AG04450 (cell line): Measurements from ENCODE around the gene ATP4A. TPM values are rescaled to one million over a fixed set of nuclear protein-coding genes. Genes with fewer than 3 reads are reported as not detected.

Experiments
- CTCF ChIA-PET: fragments of 300-600, 350-600 bp; formaldehyde crosslinking; extraction: SDS; loops from one replicate; lab custom pipeline; 2022; ENCODE audit warnings: antibody characterized with exemption, inconsistent platforms; lab: Charles Lee
- POLR2A ChIA-PET: fragments of 350-600 bp; formaldehyde crosslinking; extraction: SDS; loops from one replicate; lab custom pipeline; 2021; ENCODE audit warnings: antibody characterized with exemption, inconsistent platforms; lab: Yijun Ruan, JAX
- DNase-seq: peaks from one replicate; pipeline ENCODE4 v3.0.0-alpha.2; 2011; ENCODE audit warnings: low read depth, low spot score
- H3K27ac ChIP-seq: one replicate; pipeline ENCODE4 v1.5.1; 2012; ENCODE audit warnings: low read depth, low read length, control low read depth
- H3K27me3 ChIP-seq: one replicate; pipeline ENCODE4 v1.6.0; 2012; ENCODE audit warnings: low read length; ENCODE audit not compliant: control insufficient read depth, insufficient read depth
- H3K4me3 ChIP-seq: 2 replicates; pipeline ENCODE4 v1.5.1; 2011; ENCODE audit warnings: mild to moderate bottlenecking, low read depth, low read length, control low read depth
- H3K9me3 ChIP-seq: 2 replicates; pipeline ENCODE4 v1.5.1; 2012; ENCODE audit warnings: low read length; ENCODE audit not compliant: control insufficient read depth, insufficient read depth
- CTCF ChIP-seq: IDR thresholded peaks from 2 replicates; pipeline ENCODE4 v1.5.1; 2011; ENCODE audit warnings: low read depth, low read length, control low read depth, inconsistent platforms
- polyA plus RNA-seq: library from polyadenylated mRNA; depleted of rRNA; stranded (reverse); fragments of >200 nt; gene quantifications from 2 replicates; pipeline ENCODE4 v1.2.3, GENCODE V29; 2011; rRNA removed

Gene ATP4A
- polyA plus RNA-seq, 1 experiment = not detected

- Histone ChIP-seq H3K9me3 (peaks cover 3% of the 10 kb centered on the region; the same call in 1 of the 2 replicates), H3K4me3 (no peak overlapping the region), H3K27ac (no peak overlapping the region), H3K27me3 (peaks cover 51% of the 10 kb centered on the region)
- DNase-seq = no peak
- ChIA-PET CTCF (interaction anchor here (2.6 kb wide), 1 partner anchor 12 kb away, joined by 15 read pairs; no protein-coding TSS in a partner anchor), POLR2A (no interaction called here)
- TF ChIP-seq CTCF = no peak
Observed at GRCh38 chr19:35507561-35507960, 55.9 kb downstream of the ATP4A start.

- no peak for DNase-seq
- TF ChIP-seq CTCF = no peak
- POLR2A ChIA-PET = no interaction called here
- H3K27me3 ChIP-seq = peaks cover 51% of the 10 kb centered on the region
- CTCF ChIA-PET = interaction anchor here (1.4 kb wide), 1 partner anchor 11 kb away, joined by 4 read pairs; no protein-coding TSS in a partner anchor
- no peak overlapping the region for H3K27ac ChIP-seq
- H3K4me3 ChIP-seq = no peak overlapping the region
- 0 out of 2 replicates have a peak, but pooled peaks cover 3% of the 10 kb centered on the region for H3K9me3 ChIP-seq
Observed at GRCh38 chr19:35506011-35506410, 57.4 kb downstream of the ATP4A start.

GRCh38 chr19:35502751-35503150 lies 60.7 kb downstream of the ATP4A start:
- CTCF ChIA-PET = no interaction called here
- no peak for TF ChIP-seq CTCF
- Histone ChIP-seq H3K4me3 (no peak overlapping the region), H3K9me3 (no peaks in the 10 kb centered on the region), H3K27me3 (peaks cover 26% of the 10 kb centered on the region), H3K27ac (no peak overlapping the region)
- DNase-seq = no peak
- POLR2A ChIA-PET = no interaction called here

DNA sequence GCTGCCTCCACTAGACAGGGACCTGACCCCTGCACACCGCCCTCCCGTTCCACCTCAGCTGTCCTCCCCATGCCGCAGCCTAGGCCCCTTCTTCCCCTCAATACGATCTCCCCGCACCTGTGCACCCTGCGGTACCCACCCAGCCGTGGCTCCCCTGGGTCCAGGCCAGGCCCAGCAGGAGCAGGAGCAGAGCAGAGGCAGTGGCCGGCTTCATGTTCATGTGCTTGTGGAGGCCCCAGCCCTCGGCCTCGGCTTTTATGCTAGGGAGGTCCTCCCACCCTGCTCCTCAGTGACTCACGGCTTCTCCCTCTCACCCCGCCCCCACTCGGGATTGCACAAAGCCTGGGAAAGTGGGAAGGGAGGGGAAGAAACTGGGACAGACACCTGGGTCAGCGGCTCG lies 61.8 kb downstream of the ATP4A start:
- Histone ChIP-seq H3K9me3 (no peaks in the 10 kb centered on the region), H3K4me3 (no peak overlapping the region), H3K27ac (no peak overlapping the region), H3K27me3 (peaks cover 20% of the 10 kb centered on the region)
- ChIA-PET POLR2A (interaction anchor here (0.7 kb wide), 1 partner anchor 18 kb away, joined by 3 read pairs; no protein-coding TSS in a partner anchor), CTCF (interaction anchor here (1.1 kb wide), 1 partner anchor 8 kb away, joined by 3 read pairs; no protein-coding TSS in a partner anchor)
- DNase-seq = no peak
- TF ChIP-seq CTCF = no peak

- ChIA-PET CTCF (no interaction called here), POLR2A (no interaction called here)
- H3K9me3 ChIP-seq = no peaks in the 10 kb centered on the region
- peaks cover 13% of the 10 kb centered on the region for H3K27me3 ChIP-seq
- H3K4me3 ChIP-seq = no peak overlapping the region
- TF ChIP-seq CTCF = no peak
- DNase-seq = no peak
- no peak overlapping the region for H3K27ac ChIP-seq
Observed at GRCh38 chr19:35500611-35501010, 62.8 kb downstream of the ATP4A start.

Other genes with a start within 250 kb of the ATP4A start
- not detected in 2 replicates for gene CD22, start 234.5 kb downstream of the ATP4A start, polyA plus RNA-seq
- gene FFAR1, start 215.8 kb downstream of the ATP4A start, polyA plus RNA-seq = not detected in 2 replicates
- gene FFAR3, start 205.2 kb downstream of the ATP4A start, polyA plus RNA-seq = not detected in 2 replicates
- gene GPR42, start 192.6 kb downstream of the ATP4A start, polyA plus RNA-seq = not detected in 2 replicates
- gene FFAR2, start 115.4 kb downstream of the ATP4A start, polyA plus RNA-seq = not detected in 2 replicates
- gene KRTDAP, start 73.2 kb downstream of the ATP4A start, polyA plus RNA-seq = not detected in 2 replicates
- gene DMKN, start 50.0 kb downstream of the ATP4A start, polyA plus RNA-seq = 1.3 and 1.6 TPM in 2 replicates
- 1.8 and 2.1 TPM in 2 replicates for gene SBSN, start 35.3 kb downstream of the ATP4A start, polyA plus RNA-seq
- not detected in 2 replicates for gene GAPDHS, start 30.2 kb downstream of the ATP4A start, polyA plus RNA-seq
- 88.7 and 116 TPM in 2 replicates for gene TMEM147, start 18.0 kb downstream of the ATP4A start, polyA plus RNA-seq
- gene PMIS2, start 22.5 kb upstream of the ATP4A start, polyA plus RNA-seq = not detected in 2 replicates
- gene HAUS5, start 49.1 kb upstream of the ATP4A start, polyA plus RNA-seq = 1.9 and 2.3 TPM in 2 replicates
- 33.4 and 35.6 TPM in 2 replicates for gene RBM42, start 65.4 kb upstream of the ATP4A start, polyA plus RNA-seq
- gene ETV2, start 78.1 kb upstream of the ATP4A start, polyA plus RNA-seq = 0.33 and 0.36 TPM in 2 replicates
- 398 and 527 TPM in 2 replicates for gene COX6B1, start 84.7 kb upstream of the ATP4A start, polyA plus RNA-seq
- 0.07 TPM in 1 of 2 replicates, not detected in the other for gene UPK1A, start 102.9 kb upstream of the ATP4A start, polyA plus RNA-seq
- gene ZBTB32, start 140.9 kb upstream of the ATP4A start, polyA plus RNA-seq = not detected in 2 replicates
- 6.1 and 8.7 TPM in 2 replicates for gene KMT2B, start 154.3 kb upstream of the ATP4A start, polyA plus RNA-seq
- gene IGFLR1, start 178.8 kb upstream of the ATP4A start, polyA plus RNA-seq = 1.3 and 2.0 TPM in 2 replicates
- gene U2AF1L4, start 181.8 kb upstream of the ATP4A start, polyA plus RNA-seq = 10.2 and 11.8 TPM in 2 replicates
- 41.0 and 52.7 TPM in 2 replicates for gene PSENEN, start 182.0 kb upstream of the ATP4A start, polyA plus RNA-seq
- gene LIN37, start 184.9 kb upstream of the ATP4A start, polyA plus RNA-seq = 5.5 and 7.6 TPM in 2 replicates
- 31.7 and 46.5 TPM in 2 replicates for gene HSPB6, start 193.4 kb upstream of the ATP4A start, polyA plus RNA-seq
- 5.2 and 7.1 TPM in 2 replicates for gene PROSER3, start 194.5 kb upstream of the ATP4A start, polyA plus RNA-seq
- gene ARHGAP33, start 211.9 kb upstream of the ATP4A start, polyA plus RNA-seq = 0.82 and 1.2 TPM in 2 replicates
- not detected in 2 replicates for gene PRODH2, start 249.2 kb upstream of the ATP4A start, polyA plus RNA-seq